ENCODE measurements around the gene GABBR1. TPM values are rescaled to one million over a fixed set of nuclear protein-coding genes. Genes with fewer than 3 reads are reported as not detected.

Gene GABBR1
- total RNA-seq, 1 donor from 2014 or later = 9.9 TPM

GRCh38 chr6:29631860-29632731 is 887 bp downstream of the GABBR1 start:
- H3K27me3 ChIP-seq (ENCODE audit: control insufficient read depth in 3 of 3, insufficient read depth in 3 of 3, low read length in 3 of 3) = peaks cover 23 to 38% (median 32%) of the 10 kb centered on the region in 3 donors
- H3K27ac ChIP-seq (ENCODE audit: low read depth, low read length) = no peak overlapping the region
- peaks cover 20 to 26% (median 21%) of the 10 kb centered on the region in 3 donors for H3K4me1 ChIP-seq (ENCODE audit: control insufficient read depth in 3 of 3, insufficient read depth in 3 of 3, low read length in 3 of 3)
- no peaks in the 10 kb centered on the region for H3K36me3 ChIP-seq (ENCODE audit: control insufficient read depth in 3 of 3, insufficient read depth in 3 of 3, low read length in 3 of 3)
- H3K9me3 ChIP-seq (ENCODE audit: control insufficient read depth in 3 of 3, low read length in 3 of 3) = no peaks in the 10 kb centered on the region
- H3K9ac ChIP-seq (ENCODE audit: low read depth in 1 of 3, low read length in 3 of 3) = peak overlapping the region in 2 of 3 donors; percentile 20 to 45
- H3K4me3 ChIP-seq (ENCODE audit: low read length in 3 of 3) = peak overlapping the region; percentile 49 to 68 (median 54)

GRCh38 chr6:29631209-29631810 is 1.7 kb downstream of the GABBR1 start:
- H3K9ac ChIP-seq (ENCODE audit: low read depth in 1 of 3, low read length in 3 of 3) = no peak overlapping the region
- peak overlapping the region in 1 of 3 donors; percentile 22 for H3K4me3 ChIP-seq (ENCODE audit: low read length in 3 of 3)
- peaks cover 20 to 26% (median 21%) of the 10 kb centered on the region in 3 donors for H3K4me1 ChIP-seq (ENCODE audit: control insufficient read depth in 3 of 3, insufficient read depth in 3 of 3, low read length in 3 of 3)
- H3K9me3 ChIP-seq (ENCODE audit: control insufficient read depth in 3 of 3, low read length in 3 of 3) = no peaks in the 10 kb centered on the region
- H3K27me3 ChIP-seq (ENCODE audit: control insufficient read depth in 3 of 3, insufficient read depth in 3 of 3, low read length in 3 of 3) = peaks cover 28 to 42% (median 33%) of the 10 kb centered on the region in 3 donors
- H3K36me3 ChIP-seq (ENCODE audit: control insufficient read depth in 3 of 3, insufficient read depth in 3 of 3, low read length in 3 of 3) = no peaks in the 10 kb centered on the region
- H3K27ac ChIP-seq (ENCODE audit: low read depth, low read length) = no peak overlapping the region

- H3K27me3 ChIP-seq (ENCODE audit: control insufficient read depth in 3 of 3, insufficient read depth in 3 of 3, low read length in 3 of 3) = peaks cover 32 to 45% (median 41%) of the 10 kb centered on the region in 3 donors
- peaks cover 20 to 26% (median 21%) of the 10 kb centered on the region in 3 donors for H3K4me1 ChIP-seq (ENCODE audit: control insufficient read depth in 3 of 3, insufficient read depth in 3 of 3, low read length in 3 of 3)
- no peak overlapping the region for H3K9ac ChIP-seq (ENCODE audit: low read depth in 1 of 3, low read length in 3 of 3)
- H3K36me3 ChIP-seq (ENCODE audit: control insufficient read depth in 3 of 3, insufficient read depth in 3 of 3, low read length in 3 of 3) = no peaks in the 10 kb centered on the region
- no peak overlapping the region for H3K4me3 ChIP-seq (ENCODE audit: low read length in 3 of 3)
- H3K9me3 ChIP-seq (ENCODE audit: control insufficient read depth in 3 of 3, low read length in 3 of 3) = no peaks in the 10 kb centered on the region
- H3K27ac ChIP-seq (ENCODE audit: low read depth, low read length) = no peak overlapping the region
These were observed 2.7 kb downstream of the GABBR1 start for GRCh38 chr6:29630315-29630714.

- Histone ChIP-seq H3K4me1 (ENCODE audit: control insufficient read depth in 3 of 3, insufficient read depth in 3 of 3, low read length in 3 of 3) (peaks cover 20 to 26% (median 21%) of the 10 kb centered on the region in 3 donors), H3K9me3 (ENCODE audit: control insufficient read depth in 3 of 3, low read length in 3 of 3) (no peaks in the 10 kb centered on the region), H3K27me3 (ENCODE audit: control insufficient read depth in 3 of 3, insufficient read depth in 3 of 3, low read length in 3 of 3) (peaks cover 32 to 51% (median 41%) of the 10 kb centered on the region in 3 donors), H3K9ac (ENCODE audit: low read depth in 1 of 3, low read length in 3 of 3) (no peak overlapping the region), H3K36me3 (ENCODE audit: control insufficient read depth in 3 of 3, insufficient read depth in 3 of 3, low read length in 3 of 3) (no peaks in the 10 kb centered on the region), H3K4me3 (ENCODE audit: low read length in 3 of 3) (no peak overlapping the region), H3K27ac (ENCODE audit: low read depth, low read length) (no peak overlapping the region)
These were observed 3.4 kb downstream of the GABBR1 start for GRCh38 chr6:29629571-29629970.

GRCh38 chr6:29628419-29629281 is 4.3 kb downstream of the GABBR1 start:
- Histone ChIP-seq H3K9ac (ENCODE audit: low read depth in 1 of 3, low read length in 3 of 3) (peak overlapping the region in 2 of 3 donors; percentile 50 to 70), H3K9me3 (ENCODE audit: control insufficient read depth in 3 of 3, low read length in 3 of 3) (no peaks in the 10 kb centered on the region), H3K36me3 (ENCODE audit: control insufficient read depth in 3 of 3, insufficient read depth in 3 of 3, low read length in 3 of 3) (peaks cover 0 to under 1% (median 0%) of the 10 kb centered on the region in 3 donors), H3K27ac (ENCODE audit: low read depth, low read length) (no peak overlapping the region), H3K4me1 (ENCODE audit: control insufficient read depth in 3 of 3, insufficient read depth in 3 of 3, low read length in 3 of 3) (peaks cover 20 to 24% (median 21%) of the 10 kb centered on the region in 3 donors), H3K27me3 (ENCODE audit: control insufficient read depth in 3 of 3, insufficient read depth in 3 of 3, low read length in 3 of 3) (peaks cover 32 to 53% (median 44%) of the 10 kb centered on the region in 3 donors), H3K4me3 (ENCODE audit: low read length in 3 of 3) (peak overlapping the region; percentile 62 to 79 (median 70))

GRCh38 chr6:29627755-29628418 is 5.1 kb downstream of the GABBR1 start:
- H3K36me3 ChIP-seq (ENCODE audit: control insufficient read depth in 3 of 3, insufficient read depth in 3 of 3, low read length in 3 of 3) = peaks cover 0 to 2% (median 0%) of the 10 kb centered on the region in 3 donors
- no peak overlapping the region for H3K27ac ChIP-seq (ENCODE audit: low read depth, low read length)
- H3K9ac ChIP-seq (ENCODE audit: low read depth in 1 of 3, low read length in 3 of 3) = peak overlapping the region in 2 of 3 donors; percentile 50 to 70
- peaks cover 32 to 55% (median 44%) of the 10 kb centered on the region in 3 donors for H3K27me3 ChIP-seq (ENCODE audit: control insufficient read depth in 3 of 3, insufficient read depth in 3 of 3, low read length in 3 of 3)
- H3K4me3 ChIP-seq (ENCODE audit: low read length in 3 of 3) = peak overlapping the region; percentile 62 to 79 (median 70)
- H3K9me3 ChIP-seq (ENCODE audit: control insufficient read depth in 3 of 3, low read length in 3 of 3) = no peaks in the 10 kb centered on the region
- peaks cover 14 to 21% (median 15%) of the 10 kb centered on the region in 3 donors for H3K4me1 ChIP-seq (ENCODE audit: control insufficient read depth in 3 of 3, insufficient read depth in 3 of 3, low read length in 3 of 3)

GRCh38 chr6:29626948-29627754 is 5.8 kb downstream of the GABBR1 start:
- Histone ChIP-seq H3K27me3 (ENCODE audit: control insufficient read depth in 3 of 3, insufficient read depth in 3 of 3, low read length in 3 of 3) (peaks cover 31 to 55% (median 43%) of the 10 kb centered on the region in 3 donors), H3K9ac (ENCODE audit: low read depth in 1 of 3, low read length in 3 of 3) (no peak overlapping the region), H3K27ac (ENCODE audit: low read depth, low read length) (no peak overlapping the region), H3K4me3 (ENCODE audit: low read length in 3 of 3) (no peak overlapping the region), H3K4me1 (ENCODE audit: control insufficient read depth in 3 of 3, insufficient read depth in 3 of 3, low read length in 3 of 3) (peaks cover 14 to 20% (median 14%) of the 10 kb centered on the region in 3 donors), H3K9me3 (ENCODE audit: control insufficient read depth in 3 of 3, low read length in 3 of 3) (no peaks in the 10 kb centered on the region), H3K36me3 (ENCODE audit: control insufficient read depth in 3 of 3, insufficient read depth in 3 of 3, low read length in 3 of 3) (peaks cover 0 to 2% (median 1%) of the 10 kb centered on the region in 3 donors)

GRCh38 chr6:29625337-29625930 is 7.5 kb downstream of the GABBR1 start:
- peaks cover 0 to 2% (median 2%) of the 10 kb centered on the region in 3 donors for H3K36me3 ChIP-seq (ENCODE audit: control insufficient read depth in 3 of 3, insufficient read depth in 3 of 3, low read length in 3 of 3)
- H3K27ac ChIP-seq (ENCODE audit: low read depth, low read length) = no peak overlapping the region
- H3K4me1 ChIP-seq (ENCODE audit: control insufficient read depth in 3 of 3, insufficient read depth in 3 of 3, low read length in 3 of 3) = peaks cover 8 to 10% (median 10%) of the 10 kb centered on the region in 3 donors
- no peak overlapping the region for H3K9ac ChIP-seq (ENCODE audit: low read depth in 1 of 3, low read length in 3 of 3)
- no peak overlapping the region for H3K4me3 ChIP-seq (ENCODE audit: low read length in 3 of 3)
- no peaks in the 10 kb centered on the region for H3K9me3 ChIP-seq (ENCODE audit: control insufficient read depth in 3 of 3, low read length in 3 of 3)
- peaks cover 21 to 39% (median 28%) of the 10 kb centered on the region in 3 donors for H3K27me3 ChIP-seq (ENCODE audit: control insufficient read depth in 3 of 3, insufficient read depth in 3 of 3, low read length in 3 of 3)

All from skeletal muscle tissue (tissue), 4 donors.